GM12878 (cell line): Measurements from ENCODE around the gene RDM1. TPM values are rescaled to one million over a fixed set of nuclear protein-coding genes. Genes with fewer than 3 reads are reported as not detected.
A peak's percentile ranks its signal among the peaks of the same experiment; 100 is the strongest.

Experiments used
- ATAC-seq: fragments of 200-7000 bp; cut with Tn5 transposase; 3 replicates; pipeline ENCODE4 v1.9.1; 2020; ENCODE audit warnings: mild to moderate bottlenecking, moderate library complexity
- BruUV-seq: library from RNA; stranded (reverse); fragments of 400-500 nt; replicated peaks from 2 replicates; lab custom pipeline; 2021; lab: Mats Ljungman, UMichigan
- CTCF ChIA-PET: fragments of 300-600 bp; sonication (Branson Sonifier 250); formaldehyde crosslinking; extraction: SDS; loops from one replicate; lab custom pipeline; 2021; ENCODE audit warnings: inconsistent platforms; lab: Yijun Ruan, JAX
- POLR2A ChIA-PET: fragments of 350-600 bp; formaldehyde crosslinking; extraction: SDS; loops from one replicate; lab custom pipeline; 2021; ENCODE audit warnings: inconsistent platforms; lab: Charles Lee
- RAD21 ChIA-PET: fragments of 300-600 bp; sonication (Branson Sonifier 250); formaldehyde crosslinking; loops from one replicate; lab custom pipeline; 2023; ENCODE audit warnings: antibody characterized with exemption; ENCODE audit not compliant: unreplicated experiment; lab: Charles Lee
- SMC1A ChIA-PET: fragments of 300-600 bp; sonication (Branson Sonifier 250); formaldehyde crosslinking; loops from one replicate; lab custom pipeline; 2023; ENCODE audit not compliant: unreplicated experiment, uncharacterized antibody; lab: Charles Lee
- DNase-seq: peaks from one replicate; pipeline ENCODE4 v3.0.0-alpha.2; 2011; ENCODE audit warnings: low read depth, low spot score
- FAIRE-seq: peaks from 3 replicates; lab custom pipeline; 2011; peaks lifted over from hg19 to GRCh38; lab: Jason Lieb, UNC
- H2AFZ ChIP-seq: 2 replicates; pipeline ENCODE4 v1.6.0; 2011; ENCODE audit warnings: low read depth, low read length, control low read depth; ENCODE audit not compliant: control insufficient read depth
- H3K27ac ChIP-seq: 2 replicates; pipeline ENCODE4 v1.5.1; 2011; ENCODE audit warnings: control low read depth; ENCODE audit not compliant: control insufficient read depth, insufficient read depth
- H3K27me3 ChIP-seq, 2 experiments: replicated peaks in 1 of 2; 2 replicates each; pipeline versions ENCODE4 v1.6.0 to v1.6.1; 2011; ENCODE audit warnings: low read length in 1 of 2; ENCODE audit not compliant: control insufficient read depth in 2 of 2, insufficient read depth in 2 of 2
- H3K36me3 ChIP-seq, 2 experiments: 2 replicates each; pipeline ENCODE4 v1.5.1; 2011; ENCODE audit warnings: low read length in 1 of 2; ENCODE audit not compliant: control insufficient read depth in 2 of 2, insufficient read depth in 2 of 2
- H3K4me1 ChIP-seq: 2 replicates; pipeline ENCODE4 v1.6.1; 2011; ENCODE audit warnings: mild to moderate bottlenecking, low read length, moderate library complexity, mixed read lengths; ENCODE audit not compliant: control insufficient read depth, insufficient read depth
- H3K4me2 ChIP-seq: 2 replicates; pipeline ENCODE4 v1.6.0; 2011; ENCODE audit warnings: control low read depth; ENCODE audit not compliant: control insufficient read depth, insufficient read depth
- H3K4me3 ChIP-seq: fragments of 200-600 bp; sonication (generic); 2 replicates; pipeline ENCODE4 v1.5.1; 2016
- H3K79me2 ChIP-seq: 2 replicates; pipeline ENCODE4 v1.6.0; 2011; ENCODE audit warnings: low read length; ENCODE audit not compliant: control insufficient read depth, insufficient read depth
- H3K9ac ChIP-seq: 2 replicates; pipeline ENCODE4 v1.8.0; 2011; ENCODE audit warnings: low read length, control low read depth, mixed read lengths; ENCODE audit not compliant: control insufficient read depth, insufficient read depth
- H3K9me3 ChIP-seq: replicated peaks from 3 replicates; pipeline ENCODE4 v1.5.1; 2011; ENCODE audit warnings: mild to moderate bottlenecking, low read length; ENCODE audit not compliant: control insufficient read depth, insufficient read depth
- H4K20me1 ChIP-seq: 2 replicates; pipeline ENCODE4 v1.6.0; 2011; ENCODE audit not compliant: control insufficient read depth, insufficient read depth
- ATF7 ChIP-seq: fragments of 450-650 bp; IDR thresholded peaks from 2 replicates; pipeline ENCODE4 v1.6.1; 2016; ENCODE audit warnings: low read depth, mild to moderate bottlenecking
- IKZF2 ChIP-seq, 2 experiments: fragments of 450-650 bp; IDR thresholded peaks; 2 replicates each; pipeline ENCODE4 v1.6.1; 2017; ENCODE audit warnings: mild to moderate bottlenecking in 2 of 2, moderate library complexity in 2 of 2
- MXI1 ChIP-seq: fragments of 150-350 bp; IDR thresholded peaks from 2 replicates; pipeline ENCODE4 v1.6.1; 2011; ENCODE audit warnings: low read depth, mild to moderate bottlenecking, inconsistent platforms, low read length, improper control_type of control experiment
- NFIC ChIP-seq: IDR thresholded peaks from 2 replicates; pipeline ENCODE4 v1.6.1; 2012; ENCODE audit warnings: low read depth, mild to moderate bottlenecking, inconsistent platforms, low read length, moderate library complexity
- SMC3 ChIP-seq: IDR thresholded peaks from 2 replicates; pipeline ENCODE4 v1.6.1; 2011; ENCODE audit warnings: low read length, improper control_type of control experiment, borderline replicate concordance
- WGBS: methylation state at CpG from one replicate; pipeline ENCODE4 v1.1.6; 2016; ENCODE audit warnings: low lambda C conversion rate; ENCODE audit not compliant: insufficient replicate concordance, insufficient coverage; ENCODE audit errors: missing lambda C conversion rate; 5-methylcytosine and 5-hydroxymethylcytosine counted together
- in situ Hi-C: fragments of 300-500 bp; cut with MboI; formaldehyde crosslinking; loops from 9 replicates; pipeline ENCODE4 v1.14.3; 2018; ENCODE audit warnings: mixed read lengths
- intact Hi-C: fragments of 100-400 bp; cut with micrococcal nuclease; formaldehyde crosslinking; loops from one replicate; pipeline ENCODE4 v1.14.2; 2022; ENCODE audit not compliant: unreplicated experiment
- polyA plus RNA-seq, 11 experiments: library from polyadenylated mRNA; depleted of rRNA in 4 of 11; unstranded in 6 of 11; stranded (reverse) in 5 of 11; fragments of >200 nt; fragmentation: Nextera tagmentation in 4 of 11; fragmentation: Illumina TruSeq in 1 of 11; extraction: Ambion mirVana in 4 of 11; extraction: Trizol in 1 of 11; gene quantifications; 1 replicate in 1 of 11; 2 replicates in 10 of 11; pipeline versions ENCODE4 v1.2.1 to v1.2.3, GENCODE V29; 2011 to 2016; ENCODE audit warnings: inconsistent platforms in 2 of 11, missing spikeins in 2 of 11, low read depth in 1 of 11
- total RNA-seq, 4 experiments: library from RNA; depleted of rRNA in 3 of 4; stranded (reverse); fragments of >200 nt in 3 of 4; fragmentation: Illumina TruSeq in 1 of 4; extraction: Trizol in 1 of 4; gene quantifications; 2 replicates each; pipeline versions ENCODE4 v1.2.1 to v1.2.3, GENCODE V29; 2013 to 2021
- TF ChIP-seq, protein P1 (sequence below), 3 experiments: IDR thresholded peaks in 2 of 3; conservative IDR thresholded peaks in 1 of 3; 2 replicates each; pipeline ENCODE4 v1.5.1; 2011; ENCODE audit warnings: low read depth in 3 of 3, low read length in 3 of 3, mild to moderate bottlenecking in 3 of 3, control low read depth in 2 of 3, moderate library complexity in 2 of 3, inconsistent platforms in 1 of 3, mixed read lengths in 1 of 3; ENCODE audit not compliant: control insufficient read depth in 2 of 3, insufficient read depth in 1 of 3; ENCODE audit errors: extremely low read depth in 1 of 3
- TF ChIP-seq, protein P2 (sequence below): fragments of 450-650 bp; IDR thresholded peaks from 2 replicates; pipeline ENCODE4 v1.6.1; 2017; ENCODE audit warnings: mild to moderate bottlenecking

The RDM1 gene
- total and polyA plus RNA-seq, 10 of the 15 experiments (the other 5 are each of a cell fraction or from before 2014, with no cell fraction given) = 5.7 to 18.4 (median 10.7) TPM

DNA sequence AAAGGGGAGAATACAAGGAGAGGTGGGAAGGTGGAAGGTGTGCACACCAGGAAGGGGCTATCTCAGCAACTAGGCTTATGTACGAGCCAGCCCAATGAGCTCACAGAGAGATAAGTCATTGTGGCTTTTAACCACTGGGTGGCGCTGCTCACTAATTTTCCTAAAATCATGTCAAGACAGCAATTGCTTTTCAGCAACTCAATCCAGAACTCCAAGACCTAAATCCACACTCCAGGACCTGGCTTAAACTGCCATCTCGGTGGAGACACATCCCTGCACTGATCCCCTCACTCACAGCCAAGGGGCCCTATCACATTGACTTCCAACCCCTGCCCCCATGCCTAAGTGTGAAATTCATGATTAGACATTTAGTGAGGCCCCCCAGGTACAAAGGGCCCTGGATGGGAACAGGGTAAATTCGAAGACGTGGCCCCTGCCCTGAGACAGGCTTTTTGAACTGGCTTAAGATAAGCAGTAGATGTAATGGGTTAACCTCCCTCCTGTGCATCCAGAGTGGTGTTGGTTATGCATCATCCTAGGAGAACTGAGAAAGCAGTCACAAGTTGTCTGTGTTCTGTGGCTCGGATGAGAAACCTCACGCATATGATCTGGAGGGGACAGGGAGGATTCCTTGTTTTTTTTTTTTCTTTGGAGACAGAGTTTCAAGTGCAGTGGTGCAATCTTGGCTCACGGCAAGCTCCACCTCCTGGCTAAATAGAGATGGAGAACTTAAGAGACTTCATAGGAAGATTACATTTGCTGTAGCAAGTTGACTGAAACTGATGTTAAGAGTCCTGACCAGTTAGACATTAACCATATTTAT is 39.2 kb upstream of the RDM1 start (continued):
- TF ChIP-seq, protein P1, sequence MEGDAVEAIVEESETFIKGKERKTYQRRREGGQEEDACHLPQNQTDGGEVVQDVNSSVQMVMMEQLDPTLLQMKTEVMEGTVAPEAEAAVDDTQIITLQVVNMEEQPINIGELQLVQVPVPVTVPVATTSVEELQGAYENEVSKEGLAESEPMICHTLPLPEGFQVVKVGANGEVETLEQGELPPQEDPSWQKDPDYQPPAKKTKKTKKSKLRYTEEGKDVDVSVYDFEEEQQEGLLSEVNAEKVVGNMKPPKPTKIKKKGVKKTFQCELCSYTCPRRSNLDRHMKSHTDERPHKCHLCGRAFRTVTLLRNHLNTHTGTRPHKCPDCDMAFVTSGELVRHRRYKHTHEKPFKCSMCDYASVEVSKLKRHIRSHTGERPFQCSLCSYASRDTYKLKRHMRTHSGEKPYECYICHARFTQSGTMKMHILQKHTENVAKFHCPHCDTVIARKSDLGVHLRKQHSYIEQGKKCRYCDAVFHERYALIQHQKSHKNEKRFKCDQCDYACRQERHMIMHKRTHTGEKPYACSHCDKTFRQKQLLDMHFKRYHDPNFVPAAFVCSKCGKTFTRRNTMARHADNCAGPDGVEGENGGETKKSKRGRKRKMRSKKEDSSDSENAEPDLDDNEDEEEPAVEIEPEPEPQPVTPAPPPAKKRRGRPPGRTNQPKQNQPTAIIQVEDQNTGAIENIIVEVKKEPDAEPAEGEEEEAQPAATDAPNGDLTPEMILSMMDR (IDR thresholded peaks at IDR 0.05 in 2 of 3, conservative IDR thresholded peaks at IDR 0.05 in 1 of 3; ENCODE audit: control insufficient read depth in 2 of 3, extremely low read depth in 1 of 3, insufficient read depth in 1 of 3, low read depth in 3 of 3, low read length in 3 of 3) = peak; percentile 77 to 92 (median 86); a peak in 5 of 6 replicates
- TF ChIP-seq ATF7 = peak; percentile 49; the same call in 1 of the 2 replicates
- peak; percentile 95 for TF ChIP-seq SMC3
- no peak for TF ChIP-seq MXI1
- peak in 1 of 2 experiments; percentile 54; a peak in 1 of 4 replicates for TF ChIP-seq IKZF2 (IDR thresholded peaks at IDR 0.05)

DNA sequence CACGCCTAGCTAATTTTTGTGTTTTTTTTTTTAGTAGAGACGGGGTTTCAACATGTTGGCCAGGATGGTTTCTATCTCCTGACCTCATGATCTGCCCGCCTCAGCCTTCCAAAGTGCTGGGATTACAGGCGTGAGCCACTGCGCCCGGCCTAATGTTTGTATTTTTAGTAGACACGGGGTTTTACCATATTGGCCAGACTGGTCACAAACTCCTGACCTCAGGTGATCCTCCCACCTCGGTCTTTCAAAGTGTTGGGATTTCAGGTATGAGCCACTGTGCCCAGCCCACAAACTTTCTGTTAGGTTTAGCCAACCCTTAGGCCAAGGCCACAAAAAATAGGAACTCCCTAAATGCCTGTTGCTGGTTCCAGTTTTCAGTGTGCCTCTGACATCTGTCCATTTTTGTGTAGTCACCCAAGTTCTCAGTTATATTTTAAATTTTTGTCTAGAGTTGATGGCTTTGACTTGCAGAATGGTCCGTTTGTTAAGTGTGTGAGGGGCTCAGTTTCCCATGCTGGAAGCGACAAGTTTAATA is 38.0 kb upstream of the RDM1 start:
- Histone ChIP-seq H2AFZ (no peak overlapping the region), H3K9ac (no peak overlapping the region), H3K79me2 (no peaks in the 10 kb centered on the region), H3K4me1 (no peaks in the 10 kb centered on the region), H3K4me2 (no peak overlapping the region), H4K20me1 (no peaks in the 10 kb centered on the region), H3K27ac (no peak overlapping the region), H3K9me3 (no peaks in the 10 kb centered on the region), H3K27me3 (no peaks in the 10 kb centered on the region)
- BruUV-seq = no TSS peak
- CTCF ChIA-PET = interaction anchor here (0.6 to 19.0 kb wide), 24 partner anchors 7 to 1475 kb away, joined by 3 to 622 read pairs (median 8); partner anchors contain the start of genes CCL16, CCL3, RDM1 and ZNHIT3
- in situ Hi-C loops = no loop called here
- WGBS = 33% methylated on average over 10 of the region's 10 CpGs
- SMC1A ChIA-PET = interaction anchor here (0.7 to 17.2 kb wide), 18 partner anchors 9 to 634 kb away, joined by 3 to 485 read pairs (median 6); partner anchors contain the start of genes CCL3 and ZNHIT3
- RAD21 ChIA-PET = interaction anchor here (1.0 to 17.2 kb wide), 11 partner anchors 10 to 634 kb away, joined by 4 to 342 read pairs (median 10); partner anchors contain the start of genes CCL16 and MRM1
- DNase-seq (no peak), ATAC-seq (no peak), FAIRE-seq (no peak)
- TF ChIP-seq, protein P2, sequence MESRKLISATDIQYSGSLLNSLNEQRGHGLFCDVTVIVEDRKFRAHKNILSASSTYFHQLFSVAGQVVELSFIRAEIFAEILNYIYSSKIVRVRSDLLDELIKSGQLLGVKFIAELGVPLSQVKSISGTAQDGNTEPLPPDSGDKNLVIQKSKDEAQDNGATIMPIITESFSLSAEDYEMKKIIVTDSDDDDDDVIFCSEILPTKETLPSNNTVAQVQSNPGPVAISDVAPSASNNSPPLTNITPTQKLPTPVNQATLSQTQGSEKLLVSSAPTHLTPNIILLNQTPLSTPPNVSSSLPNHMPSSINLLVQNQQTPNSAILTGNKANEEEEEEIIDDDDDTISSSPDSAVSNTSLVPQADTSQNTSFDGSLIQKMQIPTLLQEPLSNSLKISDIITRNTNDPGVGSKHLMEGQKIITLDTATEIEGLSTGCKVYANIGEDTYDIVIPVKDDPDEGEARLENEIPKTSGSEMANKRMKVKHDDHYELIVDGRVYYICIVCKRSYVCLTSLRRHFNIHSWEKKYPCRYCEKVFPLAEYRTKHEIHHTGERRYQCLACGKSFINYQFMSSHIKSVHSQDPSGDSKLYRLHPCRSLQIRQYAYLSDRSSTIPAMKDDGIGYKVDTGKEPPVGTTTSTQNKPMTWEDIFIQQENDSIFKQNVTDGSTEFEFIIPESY = no peak
- TF ChIP-seq NFIC = no peak
- TF ChIP-seq, all 136 proteins: peak for 0
- Histone ChIP-seq H3K4me3 (no peak overlapping the region), H3K36me3 (no peaks in the 10 kb centered on the region)
- POLR2A ChIA-PET = no interaction called here
- intact Hi-C loops = no loop called here
